Breast epithelium (tissue), 4 donors: ENCODE measurements around the gene PYGL. TPM values are rescaled to one million over a fixed set of nuclear protein-coding genes. Genes with fewer than 3 reads are reported as not detected.

Source experiments
- DNase-seq, 2 donors: peaks; one replicate each; pipeline ENCODE4 v3.0.0-alpha.2; 2019; ENCODE audit warnings: low spot score in 2 of 2
- H3K27ac ChIP-seq, 2 donors: fragments of 200-600 bp; sonication (generic) in 1 of 2; one replicate each; pipeline ENCODE4 v1.5.1; 2016 to 2019; ENCODE audit warnings: mild to moderate bottlenecking in 1 of 2
- H3K27me3 ChIP-seq, 2 donors: fragments of 200-600 bp; sonication (generic) in 1 of 2; one replicate each; pipeline versions ENCODE4 v1.5.1 to v1.6.0; 2017 to 2019; ENCODE audit warnings: control low read depth in 1 of 2, mild to moderate bottlenecking in 1 of 2
- H3K36me3 ChIP-seq: fragments of 200-600 bp; one replicate; pipeline ENCODE4 v1.5.1; 2019
- H3K4me1 ChIP-seq, 2 donors: fragments of 200-600 bp; sonication (generic); one replicate each; pipeline ENCODE4 v1.5.1; 2016 to 2019; ENCODE audit warnings: control low read depth in 1 of 2
- H3K4me3 ChIP-seq, 3 donors: fragments of 200-600 bp; sonication (generic); 1 replicate in 2 of 3; 2 replicates in 1 of 3; pipeline ENCODE4 v1.5.1; 2016 to 2019; ENCODE audit warnings: mild to moderate bottlenecking in 3 of 3, moderate library complexity in 2 of 3
- H3K9me3 ChIP-seq, 2 donors: fragments of 200-600 bp; sonication (generic) in 1 of 2; one replicate each; pipeline ENCODE4 v1.5.1; 2016 to 2019; ENCODE audit warnings: control low read depth in 1 of 2
- CTCF ChIP-seq, 3 donors: fragments of 450-650 bp; IDR thresholded peaks; one replicate each; pipeline ENCODE4 v1.5.1; 2016 to 2017; ENCODE audit warnings: antibody characterized with exemption in 3 of 3, mild to moderate bottlenecking in 3 of 3, moderate library complexity in 3 of 3
- POLR2A ChIP-seq: fragments of 450-650 bp; IDR thresholded peaks from one replicate; pipeline ENCODE4 v1.6.1; 2016; ENCODE audit warnings: antibody characterized with exemption, mild to moderate bottlenecking, moderate library complexity
- POLR2AphosphoS5 ChIP-seq, 3 donors: sonication (generic); formaldehyde crosslinking; IDR thresholded peaks; one replicate each; pipeline ENCODE4 v1.6.1; 2017; ENCODE audit warnings: antibody characterized with exemption in 3 of 3
- intact Hi-C: fragments of 100-400 bp; cut with DNase I; formaldehyde crosslinking; loops from one replicate; pipeline ENCODE4 v1.15.1; 2023; ENCODE audit warnings: low total_unique reads
- total RNA-seq, 3 donors: library from RNA; depleted of rRNA; stranded (reverse); fragments of >200 nt; gene quantifications; one replicate each; pipeline ENCODE4 v1.1.0, GENCODE V29; 2016

PYGL gene
- total RNA-seq, 3 donors from 2014 or later: 53.6 to 126 (median 57.4) TPM

GRCh38 chr14:50871228-50871627 is 73.1 kb downstream of the PYGL start:
- TF ChIP-seq CTCF (IDR thresholded peaks at IDR 0.05) (no peak), POLR2AphosphoS5 (IDR thresholded peaks at IDR 0.05) (no peak), POLR2A (no peak)
- H3K9me3 ChIP-seq: no peaks in the 10 kb centered on the region
- intact Hi-C loops: no loop called here
- no peaks in the 10 kb centered on the region for H3K27me3 ChIP-seq
- no peaks in the 10 kb centered on the region for H3K36me3 ChIP-seq
- H3K4me1 ChIP-seq: no peaks in the 10 kb centered on the region
- no peak overlapping the region for H3K27ac ChIP-seq
- no peak overlapping the region for H3K4me3 ChIP-seq
- DNase-seq: no peak

- Histone ChIP-seq H3K36me3 (no peaks in the 10 kb centered on the region), H3K4me1 (no peaks in the 10 kb centered on the region), H3K4me3 (no peak overlapping the region), H3K27me3 (no peaks in the 10 kb centered on the region), H3K9me3 (no peaks in the 10 kb centered on the region), H3K27ac (no peak overlapping the region)
- no peak for TF ChIP-seq POLR2AphosphoS5 (IDR thresholded peaks at IDR 0.05)
- no peak for TF ChIP-seq POLR2A
- no peak for TF ChIP-seq CTCF (IDR thresholded peaks at IDR 0.05)
- intact Hi-C loops: loop anchor here (10.0 kb wide), 1 partner anchor 91 kb away; no protein-coding TSS in a partner anchor
- no peak for DNase-seq
Observed at GRCh38 chr14:50865391-50866076, 78.7 kb downstream of the PYGL start.

GRCh38 chr14:50864946-50865345 is 79.3 kb downstream of the PYGL start:
- Histone ChIP-seq H3K4me3 (no peak overlapping the region), H3K27ac (no peak overlapping the region), H3K9me3 (no peaks in the 10 kb centered on the region), H3K27me3 (no peaks in the 10 kb centered on the region), H3K36me3 (no peaks in the 10 kb centered on the region), H3K4me1 (no peaks in the 10 kb centered on the region)
- intact Hi-C loops: loop anchor here (10.0 kb wide), 1 partner anchor 90 kb away; no protein-coding TSS in a partner anchor
- DNase-seq: no peak
- no peak for TF ChIP-seq CTCF (IDR thresholded peaks at IDR 0.05)
- no peak for TF ChIP-seq POLR2AphosphoS5 (IDR thresholded peaks at IDR 0.05)
- no peak for TF ChIP-seq POLR2A

DNA sequence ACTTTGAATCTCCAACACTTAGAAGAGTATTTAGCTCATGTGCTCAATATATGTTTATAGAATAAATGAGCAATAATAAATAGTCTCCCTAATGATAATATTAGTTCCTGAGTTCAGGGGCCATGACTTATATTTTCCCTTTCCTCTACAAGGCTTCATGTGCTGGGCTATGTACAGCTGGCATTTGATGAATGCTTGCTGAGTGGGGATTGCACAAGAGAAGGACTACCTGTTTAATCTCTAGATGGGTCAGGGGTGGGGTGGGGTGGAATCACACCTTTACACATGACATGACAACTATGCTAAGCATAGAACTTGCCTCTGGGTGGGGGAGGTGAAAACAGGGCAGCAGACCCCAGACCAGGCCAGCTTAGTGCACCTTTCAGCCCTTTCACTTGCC is 80.0 kb downstream of the PYGL start:
- H3K36me3 ChIP-seq: no peaks in the 10 kb centered on the region
- intact Hi-C loops: loop anchor here (10.0 kb wide), 1 partner anchor 89 kb away; no protein-coding TSS in a partner anchor
- no peak overlapping the region for H3K27ac ChIP-seq
- H3K9me3 ChIP-seq: no peaks in the 10 kb centered on the region
- DNase-seq: no peak
- TF ChIP-seq POLR2AphosphoS5 (IDR thresholded peaks at IDR 0.05) (no peak), POLR2A (no peak), CTCF (IDR thresholded peaks at IDR 0.05) (no peak)
- no peak overlapping the region for H3K4me3 ChIP-seq
- no peaks in the 10 kb centered on the region for H3K4me1 ChIP-seq
- H3K27me3 ChIP-seq: no peaks in the 10 kb centered on the region

GRCh38 chr14:50862036-50862570 is 82.2 kb downstream of the PYGL start:
- Histone ChIP-seq H3K9me3 (no peaks in the 10 kb centered on the region), H3K4me3 (no peak overlapping the region), H3K27ac (no peak overlapping the region), H3K36me3 (no peaks in the 10 kb centered on the region), H3K27me3 (no peaks in the 10 kb centered on the region), H3K4me1 (no peaks in the 10 kb centered on the region)
- TF ChIP-seq POLR2A: no peak
- no peak for TF ChIP-seq CTCF (IDR thresholded peaks at IDR 0.05)
- TF ChIP-seq POLR2AphosphoS5 (IDR thresholded peaks at IDR 0.05): no peak
- intact Hi-C loops: loop anchor here (10.0 kb wide), 1 partner anchor 87 kb away; no protein-coding TSS in a partner anchor
- DNase-seq: no peak
